Activated B cell treated with CpG ODN at 0.5 μM for 24 hours (primary cell): Measurements from ENCODE around the gene IL6R. TPM values are rescaled to one million over a fixed set of nuclear protein-coding genes. Genes with fewer than 3 reads are reported as not detected.
A peak's percentile ranks its signal among the peaks of the same experiment; 100 is the strongest.
"Not testable (repeated sequence)": the region's sequence is repeated elsewhere in the genome, so short reads cannot be mapped to it uniquely, and the experiment has no call there.

ENCODE experiments used
- ATAC-seq: fragments of 200-7000 bp; cut with Tn5 transposase; one replicate; pipeline ENCODE4 v1.10.0; 2021; ENCODE audit warnings: low read depth, mild to moderate bottlenecking, moderate library complexity
- CTCF ChIA-PET: fragments of 350-600 bp; sonication (Branson Sonifier 250); formaldehyde crosslinking; loops from one replicate; lab custom pipeline; 2021; ENCODE audit warnings: antibody characterized with exemption; lab: Charles Lee
- POLR2A ChIA-PET: fragments of 350-600 bp; sonication (Branson Sonifier 250); formaldehyde crosslinking; loops from one replicate; lab custom pipeline; 2021; ENCODE audit warnings: antibody characterized with exemption; lab: Charles Lee
- DNase-seq: peaks from one replicate; pipeline ENCODE4 v3.0.0; 2022
- H3K27ac Mint-ChIP-seq: one replicate; pipeline ENCODE4 v1.8.0; 2020; ENCODE audit warnings: mixed read lengths
- H3K27me3 Mint-ChIP-seq: one replicate; pipeline ENCODE4 v1.8.0; 2021; ENCODE audit warnings: mixed read lengths
- H3K36me3 Mint-ChIP-seq: one replicate; pipeline ENCODE4 v1.8.0; 2021; ENCODE audit warnings: low read depth, mixed read lengths
- H3K4me1 Mint-ChIP-seq: one replicate; pipeline ENCODE4 v1.8.0; 2021; ENCODE audit warnings: mixed read lengths
- H3K4me3 Mint-ChIP-seq: one replicate; pipeline ENCODE4 v1.8.0; 2020; ENCODE audit warnings: mild to moderate bottlenecking, mixed read lengths
- H3K9me3 Mint-ChIP-seq: one replicate; pipeline ENCODE4 v1.8.0; 2020; ENCODE audit warnings: mixed read lengths
- intact Hi-C: fragments of 100-400 bp; cut with micrococcal nuclease; formaldehyde crosslinking; loops from one replicate; pipeline ENCODE4 v1.15.1; 2024
- total RNA-seq: library from RNA; stranded (reverse); gene quantifications from 2 replicates; pipeline ENCODE4 v1.2.3, GENCODE V29; 2022
- TF ChIP-seq, protein P1 (sequence below): fragments of 200-600 bp; IDR thresholded peaks from one replicate; pipeline ENCODE4 v1.8.0; 2022; ENCODE audit warnings: antibody characterized with exemption, mild to moderate bottlenecking

Gene IL6R
- total RNA-seq, 1 donor from 2014 or later, result 3.3 TPM

GRCh38 chr1:154371436-154371835 lies 33.7 kb upstream of the IL6R start:
- Mint-ChIP-seq H3K27me3 (no peaks in the 10 kb centered on the region), H3K4me3 (no peak overlapping the region)
- ATAC-seq, result no peak

GRCh38 chr1:154373777-154374357 lies 31.3 kb upstream of the IL6R start:
- H3K9me3 Mint-ChIP-seq, DNase-seq, H3K36me3 Mint-ChIP-seq, H3K4me1 Mint-ChIP-seq, CTCF ChIA-PET, H3K4me3 Mint-ChIP-seq, H3K27me3 Mint-ChIP-seq, POLR2A ChIA-PET, ATAC-seq, H3K27ac Mint-ChIP-seq, intact Hi-C loops: not testable (repeated sequence)

More at GRCh38 chr1:154371436-154371835, 33.7 kb upstream of the IL6R start:
- TF ChIP-seq, protein P1, sequence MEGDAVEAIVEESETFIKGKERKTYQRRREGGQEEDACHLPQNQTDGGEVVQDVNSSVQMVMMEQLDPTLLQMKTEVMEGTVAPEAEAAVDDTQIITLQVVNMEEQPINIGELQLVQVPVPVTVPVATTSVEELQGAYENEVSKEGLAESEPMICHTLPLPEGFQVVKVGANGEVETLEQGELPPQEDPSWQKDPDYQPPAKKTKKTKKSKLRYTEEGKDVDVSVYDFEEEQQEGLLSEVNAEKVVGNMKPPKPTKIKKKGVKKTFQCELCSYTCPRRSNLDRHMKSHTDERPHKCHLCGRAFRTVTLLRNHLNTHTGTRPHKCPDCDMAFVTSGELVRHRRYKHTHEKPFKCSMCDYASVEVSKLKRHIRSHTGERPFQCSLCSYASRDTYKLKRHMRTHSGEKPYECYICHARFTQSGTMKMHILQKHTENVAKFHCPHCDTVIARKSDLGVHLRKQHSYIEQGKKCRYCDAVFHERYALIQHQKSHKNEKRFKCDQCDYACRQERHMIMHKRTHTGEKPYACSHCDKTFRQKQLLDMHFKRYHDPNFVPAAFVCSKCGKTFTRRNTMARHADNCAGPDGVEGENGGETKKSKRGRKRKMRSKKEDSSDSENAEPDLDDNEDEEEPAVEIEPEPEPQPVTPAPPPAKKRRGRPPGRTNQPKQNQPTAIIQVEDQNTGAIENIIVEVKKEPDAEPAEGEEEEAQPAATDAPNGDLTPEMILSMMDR, result no peak
- intact Hi-C loops, result no loop called here
- DNase-seq, result no peak
- no peak overlapping the region for H3K27ac Mint-ChIP-seq
- H3K4me1 Mint-ChIP-seq, result no peaks in the 10 kb centered on the region
- no peaks in the 10 kb centered on the region for H3K36me3 Mint-ChIP-seq
- H3K9me3 Mint-ChIP-seq, result no peaks in the 10 kb centered on the region
- ChIA-PET CTCF (no interaction called here), POLR2A (no interaction called here)

DNA sequence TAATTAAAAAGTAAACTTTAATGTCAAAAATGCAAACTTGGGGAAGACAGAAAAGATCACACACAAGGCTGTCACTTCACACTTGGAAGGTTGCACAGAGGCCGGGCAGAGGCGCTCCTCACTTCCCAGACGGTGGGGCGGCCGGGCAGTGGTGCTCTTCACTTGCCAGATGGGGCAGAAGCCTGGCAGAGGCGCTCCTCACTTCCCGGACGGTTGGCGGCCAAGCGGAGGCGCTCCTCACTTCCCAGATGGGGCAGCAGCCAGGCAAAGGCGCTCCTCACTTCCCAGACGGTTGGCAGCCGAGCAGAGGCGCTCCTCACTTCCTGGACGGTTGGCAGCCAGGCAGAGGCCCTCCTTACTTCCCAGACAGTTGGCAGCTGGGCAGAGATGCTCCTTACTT lies 25.8 kb upstream of the IL6R start:
- H3K27ac Mint-ChIP-seq, result no peak overlapping the region

DNA sequence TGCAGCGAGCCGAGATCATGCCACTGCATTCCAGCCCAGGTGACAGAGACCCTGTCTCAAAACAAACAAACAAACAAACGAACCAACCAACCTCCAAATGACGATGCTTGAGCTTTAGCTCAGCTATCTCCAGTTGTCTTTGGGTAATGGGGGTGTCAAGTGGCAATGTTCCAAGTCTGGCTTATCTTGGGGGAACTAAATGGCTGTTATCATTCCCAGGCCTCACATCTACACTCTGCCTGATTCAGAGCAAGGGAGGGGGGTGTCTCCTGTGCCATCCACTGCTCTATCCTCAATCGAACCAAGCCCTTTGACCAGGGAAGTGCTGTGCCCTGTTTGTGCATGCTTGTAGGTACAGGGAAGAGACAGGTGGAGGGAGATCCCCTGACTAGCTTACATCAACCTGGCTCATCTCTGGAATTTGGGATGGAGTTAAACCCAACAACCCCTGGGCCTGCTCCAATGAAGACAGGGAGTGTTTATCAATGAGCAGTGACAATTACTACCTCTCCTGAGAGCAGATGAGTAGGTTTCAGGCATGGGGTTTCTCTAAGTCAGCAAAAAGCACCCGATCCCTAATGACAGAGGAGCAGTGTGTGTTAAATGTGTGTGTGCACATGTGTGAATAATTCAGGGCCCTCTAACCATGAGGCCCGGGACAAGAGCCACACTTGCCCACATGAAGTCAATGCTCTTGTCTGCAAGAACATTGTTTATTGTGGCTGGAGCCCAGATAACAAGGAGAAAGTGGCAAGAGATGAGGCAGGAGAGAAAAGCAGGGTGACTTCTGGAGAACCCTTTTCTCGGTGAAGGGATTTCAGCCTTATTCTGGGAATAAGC lies 20.3 kb upstream of the IL6R start:
- Mint-ChIP-seq H3K36me3 (no peaks in the 10 kb centered on the region), H3K27me3 (no peaks in the 10 kb centered on the region), H3K27ac (no peak overlapping the region), H3K9me3 (no peaks in the 10 kb centered on the region), H3K4me3 (no peak overlapping the region), H3K4me1 (peaks cover 23% of the 10 kb centered on the region)
- no peak for ATAC-seq
- TF ChIP-seq, protein P1, result no peak
- DNase-seq, result no peak
- ChIA-PET POLR2A (interaction anchor here (0.7 to 0.9 kb wide), 3 partner anchors 164 to 726 kb away, joined by 3 to 9 read pairs (median 3); partner anchors contain the start of genes SLC39A1, SNAPIN and UBAP2L), CTCF (no interaction called here)
- intact Hi-C loops, result no loop called here

More for the DNA sequence above, 25.8 kb upstream of the IL6R start:
- intact Hi-C loops, result no loop called here
- ChIA-PET POLR2A (no interaction called here), CTCF (no interaction called here)
- TF ChIP-seq, protein P1, result no peak
- no peaks in the 10 kb centered on the region for H3K9me3 Mint-ChIP-seq
- DNase-seq (no peak), ATAC-seq (no peak)
- H3K4me1 Mint-ChIP-seq, result no peaks in the 10 kb centered on the region
- no peaks in the 10 kb centered on the region for H3K27me3 Mint-ChIP-seq
- no peak overlapping the region for H3K4me3 Mint-ChIP-seq
- no peaks in the 10 kb centered on the region for H3K36me3 Mint-ChIP-seq

DNA sequence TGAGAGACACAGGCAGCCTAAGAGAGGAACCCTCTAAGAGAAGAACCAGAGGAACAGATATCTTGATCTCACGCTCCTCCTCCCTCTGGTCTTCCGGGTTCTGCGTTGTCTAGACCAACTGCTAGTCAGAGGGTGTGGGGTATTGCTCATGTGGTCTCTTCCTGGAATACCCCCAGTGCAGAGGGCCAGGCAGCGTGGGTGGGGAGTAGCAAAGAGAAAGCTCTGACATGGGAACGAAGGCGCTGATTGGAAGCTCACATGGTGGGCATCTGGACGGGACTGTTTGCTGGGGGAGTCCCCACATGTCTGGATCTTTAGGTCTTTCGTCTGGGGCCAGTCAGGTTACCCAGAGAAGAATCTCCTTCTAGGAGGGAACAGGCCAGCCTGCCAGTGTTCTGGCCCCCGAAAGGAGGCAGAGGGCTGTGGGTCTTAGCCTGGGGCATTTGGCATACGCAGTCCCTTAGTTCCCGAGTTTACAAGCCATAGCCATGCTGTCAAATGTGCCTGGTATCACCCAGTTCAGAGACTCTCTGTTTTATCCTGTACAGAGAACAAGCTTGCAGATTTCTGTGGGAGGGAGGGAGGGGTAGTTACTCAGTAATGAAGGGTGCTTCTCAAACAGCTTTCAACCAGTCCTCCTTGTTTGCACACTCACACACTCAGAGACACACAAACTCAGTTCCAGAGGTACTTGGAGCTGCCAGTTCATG lies 18.3 kb upstream of the IL6R start:
- H3K27me3 Mint-ChIP-seq, result no peaks in the 10 kb centered on the region
- intact Hi-C loops, result loop anchor here (2.0 kb wide), 1 partner anchor 20 kb away; no protein-coding TSS in a partner anchor
- H3K9me3 Mint-ChIP-seq, result no peaks in the 10 kb centered on the region
- peak overlapping the region; percentile 86 for H3K27ac Mint-ChIP-seq
- DNase-seq (peak; percentile 21), ATAC-seq (peak; percentile 88)
- TF ChIP-seq, protein P1, result no peak
- H3K4me1 Mint-ChIP-seq, result peaks cover 23% of the 10 kb centered on the region
- no peaks in the 10 kb centered on the region for H3K36me3 Mint-ChIP-seq
- H3K4me3 Mint-ChIP-seq, result peak overlapping the region; percentile 79
- ChIA-PET POLR2A (interaction anchor here (0.5 to 1.2 kb wide), 6 partner anchors 11 to 587 kb away, joined by 3 to 6 read pairs (median 4); no protein-coding TSS in a partner anchor), CTCF (no interaction called here)
